Middle frontal gyrus (tissue), 1 donor: ENCODE measurements around the gene FAM124A.
A peak's percentile ranks its signal among the peaks of the same experiment; 100 is the strongest.

Experiments
- DNase-seq: peaks from one replicate; pipeline ENCODE4 v3.0.0-alpha.2; 2015; ENCODE audit warnings: low spot score; ENCODE audit errors: extremely low spot score

The FAM124A gene

GRCh38 chr13:51240958-51241357, 18.8 kb downstream of the FAM124A start:
- no peak for DNase-seq

GRCh38 chr13:51241720-51242119, 19.5 kb downstream of the FAM124A start:
- no peak for DNase-seq

GRCh38 chr13:51243227-51243626, 21.0 kb downstream of the FAM124A start:
- DNase-seq = no peak

GRCh38 chr13:51243832-51244231, 21.6 kb downstream of the FAM124A start:
- DNase-seq = no peak

GRCh38 chr13:51244637-51245405, 22.6 kb downstream of the FAM124A start:
- DNase-seq = no peak

GRCh38 chr13:51245583-51245982, 23.4 kb downstream of the FAM124A start:
- no peak for DNase-seq

- DNase-seq = no peak
These were observed 23.8 kb downstream of the FAM124A start for GRCh38 chr13:51246025-51246417.

GRCh38 chr13:51246418-51247277, 24.4 kb downstream of the FAM124A start:
- peak; percentile 75 for DNase-seq

- no peak for DNase-seq
These were observed 27.1 kb downstream of the FAM124A start for GRCh38 chr13:51249255-51249654.

GRCh38 chr13:51249770-51250741, 27.9 kb downstream of the FAM124A start:
- no peak for DNase-seq

- DNase-seq = no peak
These were observed 29.3 kb downstream of the FAM124A start for GRCh38 chr13:51251480-51251879.

GRCh38 chr13:51252954-51253532, 30.8 kb downstream of the FAM124A start:
- DNase-seq = no peak

GRCh38 chr13:51255556-51255955, 33.4 kb downstream of the FAM124A start:
- no peak for DNase-seq

- no peak for DNase-seq
These were observed 35.0 kb downstream of the FAM124A start for GRCh38 chr13:51257187-51257586.

- DNase-seq = no peak
These were observed 36.7 kb downstream of the FAM124A start for GRCh38 chr13:51258612-51259548.

GRCh38 chr13:51260154-51260553, 38.0 kb downstream of the FAM124A start:
- DNase-seq = no peak

- no peak for DNase-seq
These were observed 39.5 kb downstream of the FAM124A start for GRCh38 chr13:51261610-51262249.

- no peak for DNase-seq
These were observed 40.5 kb downstream of the FAM124A start for GRCh38 chr13:51262501-51263211.

GRCh38 chr13:51266642-51267041, 44.4 kb downstream of the FAM124A start:
- DNase-seq = no peak
